GM12878 (cell line): ENCODE results near the gene ARHGEF37.

Experiments used
- CBX3 ChIP-seq: fragments of 200-600 bp; sonication (generic); IDR thresholded peaks from 2 replicates; pipeline ENCODE4 v1.6.1; 2016; ENCODE audit warnings: low read depth, borderline replicate concordance
- CREB1 ChIP-seq: IDR thresholded peaks from 2 replicates; pipeline ENCODE4 v1.6.1; 2012; ENCODE audit warnings: low read depth, mild to moderate bottlenecking, inconsistent platforms
- CTCF ChIP-seq, 3 experiments: IDR thresholded peaks in 2 of 3; conservative IDR thresholded peaks in 1 of 3; 2 replicates each; pipeline ENCODE4 v1.5.1; 2011; ENCODE audit warnings: low read depth in 3 of 3, low read length in 3 of 3, mild to moderate bottlenecking in 3 of 3, control low read depth in 2 of 3, moderate library complexity in 2 of 3, inconsistent platforms in 1 of 3, mixed read lengths in 1 of 3; ENCODE audit not compliant: control insufficient read depth in 2 of 3, insufficient read depth in 1 of 3; ENCODE audit errors: extremely low read depth in 1 of 3
- EGR1 ChIP-seq, 2 experiments: IDR thresholded peaks; 1 replicate in 1 of 2; 2 replicates in 1 of 2; pipeline ENCODE4 v1.6.1; 2011 to 2012; ENCODE audit warnings: low read depth in 2 of 2, low read length in 2 of 2, borderline replicate concordance in 1 of 2, mild to moderate bottlenecking in 1 of 2, moderate library complexity in 1 of 2
- EZH2 ChIP-seq: IDR thresholded peaks from 2 replicates; pipeline ENCODE4 v1.6.1; 2012; ENCODE audit warnings: low read depth, mild to moderate bottlenecking, control low read depth, inconsistent platforms, low read length, borderline replicate concordance; ENCODE audit not compliant: control insufficient read depth
- FOXM1 ChIP-seq: IDR thresholded peaks from 2 replicates; pipeline ENCODE4 v1.6.1; 2012; ENCODE audit warnings: low read depth, mild to moderate bottlenecking, inconsistent platforms, low read length, moderate library complexity
- HDGF ChIP-seq: fragments of 450-650 bp; IDR thresholded peaks from 2 replicates; pipeline ENCODE4 v1.6.1; 2016; ENCODE audit warnings: antibody characterized with exemption
- NFYB ChIP-seq: IDR thresholded peaks from 2 replicates; pipeline ENCODE4 v1.6.1; 2011; ENCODE audit warnings: low read depth, mild to moderate bottlenecking, low read length, improper control_type of control experiment, moderate library complexity; ENCODE audit not compliant: insufficient read depth
- RBBP5 ChIP-seq: fragments of 200-600 bp; sonication (generic); conservative IDR thresholded peaks from 2 replicates; pipeline ENCODE4 v1.6.1; 2016
- SUPT20H ChIP-seq: IDR thresholded peaks from 2 replicates; pipeline ENCODE4 v1.6.1; 2011; ENCODE audit warnings: low read depth, mild to moderate bottlenecking, low read length, moderate library complexity, borderline replicate concordance; ENCODE audit not compliant: control insufficient read depth
- TBL1XR1 ChIP-seq: IDR thresholded peaks from 2 replicates; pipeline ENCODE4 v1.6.1; 2012; ENCODE audit warnings: low read depth, low read length, improper control_type of control experiment
- ZBTB40 ChIP-seq: fragments of 450-650 bp; IDR thresholded peaks from 2 replicates; pipeline ENCODE4 v1.6.1; 2016; ENCODE audit warnings: mild to moderate bottlenecking, moderate library complexity, borderline replicate concordance

- no peak for TF ChIP-seq SUPT20H
- no peak for TF ChIP-seq CBX3
- TF ChIP-seq ZBTB40 = no peak
- TF ChIP-seq TBL1XR1 = no peak
- TF ChIP-seq CTCF (IDR thresholded peaks at IDR 0.05 in 2 of 3, conservative IDR thresholded peaks at IDR 0.05 in 1 of 3; ENCODE audit: control insufficient read depth in 2 of 3, extremely low read depth in 1 of 3, insufficient read depth in 1 of 3, low read depth in 3 of 3, low read length in 3 of 3) = no peak
- TF ChIP-seq CREB1 = no peak
- TF ChIP-seq NFYB = no peak
- no peak for TF ChIP-seq EGR1 (IDR thresholded peaks at IDR 0.05; ENCODE audit: borderline replicate concordance in 1 of 2, low read depth in 2 of 2, low read length in 2 of 2)
- TF ChIP-seq FOXM1 = no peak
- TF ChIP-seq RBBP5 = no peak
- no peak for TF ChIP-seq EZH2
- no peak for TF ChIP-seq HDGF
These were observed 85.0 kb downstream of the ARHGEF37 start for GRCh38 chr5:149666212-149666852.
